ENCODE results near the gene SHANK2. TPM values are rescaled to one million over a fixed set of nuclear protein-coding genes. Genes with fewer than 3 reads are reported as not detected.

SHANK2 gene
- total RNA-seq, 1 donor from 2014 or later = 16.0 TPM

GRCh38 chr11:71223671-71224660, 28.4 kb downstream of the SHANK2 start:
- Histone ChIP-seq H3K27me3 (ENCODE audit: control insufficient read depth, insufficient read depth, low read length) (no peaks in the 10 kb centered on the region), H3K36me3 (ENCODE audit: control insufficient read depth, insufficient read depth, low read length) (no peaks in the 10 kb centered on the region), H3K4me3 (ENCODE audit: low read depth, low read length) (no peak overlapping the region)
- TF ChIP-seq, protein P1, sequence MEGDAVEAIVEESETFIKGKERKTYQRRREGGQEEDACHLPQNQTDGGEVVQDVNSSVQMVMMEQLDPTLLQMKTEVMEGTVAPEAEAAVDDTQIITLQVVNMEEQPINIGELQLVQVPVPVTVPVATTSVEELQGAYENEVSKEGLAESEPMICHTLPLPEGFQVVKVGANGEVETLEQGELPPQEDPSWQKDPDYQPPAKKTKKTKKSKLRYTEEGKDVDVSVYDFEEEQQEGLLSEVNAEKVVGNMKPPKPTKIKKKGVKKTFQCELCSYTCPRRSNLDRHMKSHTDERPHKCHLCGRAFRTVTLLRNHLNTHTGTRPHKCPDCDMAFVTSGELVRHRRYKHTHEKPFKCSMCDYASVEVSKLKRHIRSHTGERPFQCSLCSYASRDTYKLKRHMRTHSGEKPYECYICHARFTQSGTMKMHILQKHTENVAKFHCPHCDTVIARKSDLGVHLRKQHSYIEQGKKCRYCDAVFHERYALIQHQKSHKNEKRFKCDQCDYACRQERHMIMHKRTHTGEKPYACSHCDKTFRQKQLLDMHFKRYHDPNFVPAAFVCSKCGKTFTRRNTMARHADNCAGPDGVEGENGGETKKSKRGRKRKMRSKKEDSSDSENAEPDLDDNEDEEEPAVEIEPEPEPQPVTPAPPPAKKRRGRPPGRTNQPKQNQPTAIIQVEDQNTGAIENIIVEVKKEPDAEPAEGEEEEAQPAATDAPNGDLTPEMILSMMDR (IDR thresholded peaks at IDR 0.05; ENCODE audit: insufficient read depth, low read length, poor library complexity, severe bottlenecking) = no peak
- DNase-seq (ENCODE audit: low read depth) = no peak

DNA sequence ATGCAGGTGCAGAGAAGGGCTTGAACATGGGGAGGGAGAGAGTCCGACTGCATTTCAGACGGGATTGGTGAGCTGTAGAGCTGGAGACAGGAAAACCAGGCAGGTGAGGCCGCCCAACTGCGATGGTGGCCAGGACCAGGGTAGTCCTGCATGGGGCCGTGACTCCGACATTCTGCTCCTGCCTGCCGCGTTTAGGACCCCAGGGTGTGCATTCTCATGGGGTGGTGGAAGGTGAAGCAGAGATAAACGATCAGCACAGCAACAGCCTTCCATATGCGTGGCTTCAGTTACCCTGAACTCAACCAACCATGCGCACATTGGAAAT, 29.3 kb downstream of the SHANK2 start:
- Histone ChIP-seq H3K27me3 (ENCODE audit: control insufficient read depth, insufficient read depth, low read length) (no peaks in the 10 kb centered on the region), H3K36me3 (ENCODE audit: control insufficient read depth, insufficient read depth, low read length) (no peaks in the 10 kb centered on the region), H3K4me3 (ENCODE audit: low read depth, low read length) (no peak overlapping the region)
- TF ChIP-seq, protein P1 (IDR thresholded peaks at IDR 0.05; ENCODE audit: insufficient read depth, low read length, poor library complexity, severe bottlenecking) = no peak
- DNase-seq (ENCODE audit: low read depth) = no peak

DNA sequence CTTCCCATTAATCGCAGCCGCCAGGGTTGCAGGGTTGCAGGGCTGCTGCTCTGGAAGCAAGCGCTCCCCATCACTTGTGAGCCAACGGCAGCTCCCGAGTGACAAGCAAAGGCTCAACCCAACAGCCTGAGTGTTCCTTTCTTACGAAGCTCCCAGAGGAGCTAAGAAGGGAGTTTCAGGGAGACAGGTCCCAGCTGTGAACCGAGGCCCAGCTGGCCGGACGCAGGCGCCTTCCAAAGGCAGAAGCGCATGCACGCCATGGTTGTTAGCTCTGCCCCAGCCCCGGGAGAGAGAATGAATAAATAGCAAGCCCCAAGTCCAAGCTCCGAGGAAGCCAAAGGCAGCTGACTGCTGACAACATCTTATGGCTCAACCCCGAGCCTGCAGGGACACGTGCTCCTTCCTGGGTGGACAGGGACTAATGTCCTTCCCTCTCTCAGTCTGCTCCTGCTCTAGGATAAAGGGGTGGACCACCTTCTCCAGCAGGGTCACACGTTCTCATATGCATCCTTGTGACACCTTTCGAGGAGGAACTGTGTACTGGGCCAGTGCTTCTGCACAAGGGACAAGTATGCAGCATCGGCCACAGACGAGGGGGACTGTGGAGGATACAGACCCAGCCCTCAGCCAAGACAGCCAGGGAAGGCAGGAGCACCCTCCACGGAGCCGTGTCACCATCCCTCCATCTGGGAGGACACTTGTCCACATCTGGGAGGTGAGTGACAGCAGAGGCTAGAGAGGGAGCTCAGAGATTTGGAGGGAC, 29.9 kb downstream of the SHANK2 start:
- TF ChIP-seq, protein P1 (IDR thresholded peaks at IDR 0.05; ENCODE audit: insufficient read depth, low read length, poor library complexity, severe bottlenecking) = no peak
- no peak overlapping the region for H3K4me3 ChIP-seq (ENCODE audit: low read depth, low read length)
- H3K27me3 ChIP-seq (ENCODE audit: control insufficient read depth, insufficient read depth, low read length) = no peaks in the 10 kb centered on the region
- H3K36me3 ChIP-seq (ENCODE audit: control insufficient read depth, insufficient read depth, low read length) = no peaks in the 10 kb centered on the region
- DNase-seq (ENCODE audit: low read depth) = no peak

- Histone ChIP-seq H3K27me3 (ENCODE audit: control insufficient read depth, insufficient read depth, low read length) (no peaks in the 10 kb centered on the region), H3K4me3 (ENCODE audit: low read depth, low read length) (no peak overlapping the region), H3K36me3 (ENCODE audit: control insufficient read depth, insufficient read depth, low read length) (no peaks in the 10 kb centered on the region)
- TF ChIP-seq, protein P1 (IDR thresholded peaks at IDR 0.05; ENCODE audit: insufficient read depth, low read length, poor library complexity, severe bottlenecking) = no peak
- no peak for DNase-seq (ENCODE audit: low read depth)
Observed at GRCh38 chr11:71221821-71222220, 30.6 kb downstream of the SHANK2 start.

GRCh38 chr11:71221201-71221600, 31.2 kb downstream of the SHANK2 start:
- no peak for DNase-seq (ENCODE audit: low read depth)
- TF ChIP-seq, protein P1 (IDR thresholded peaks at IDR 0.05; ENCODE audit: insufficient read depth, low read length, poor library complexity, severe bottlenecking) = no peak
- Histone ChIP-seq H3K4me3 (ENCODE audit: low read depth, low read length) (no peak overlapping the region), H3K36me3 (ENCODE audit: control insufficient read depth, insufficient read depth, low read length) (no peaks in the 10 kb centered on the region), H3K27me3 (ENCODE audit: control insufficient read depth, insufficient read depth, low read length) (no peaks in the 10 kb centered on the region)
